ENCODE measurements around the gene UBTF.

The UBTF gene

GRCh38 chr17:44170499-44171201, 48.8 kb downstream of the UBTF start, which contains the start of gene ASB16:
Gene ASB16, plus strand, starts transcription at chr17:44170704. Its CDS starts 86 bp downstream, at chr17:44170790.
- Histone ChIP-seq H3K36me3 (ENCODE audit: control insufficient read depth in 2 of 2, insufficient read depth in 2 of 2, low read length in 2 of 2) (no peaks in the 10 kb centered on the region), H3K9me3 (ENCODE audit: control insufficient read depth in 2 of 2, low read length in 2 of 2) (no peaks in the 10 kb centered on the region), H3K9ac (ENCODE audit: low read depth in 1 of 2, low read length in 2 of 2) (no peak within 1 kb of the TSS), H3K4me1 (ENCODE audit: control insufficient read depth in 2 of 2, insufficient read depth in 2 of 2, low read length in 2 of 2) (peaks cover 0 to 4% of the 10 kb centered on the region in 2 donors), H3K27ac (ENCODE audit: low read depth in 2 of 2, low read length in 2 of 2) (no peak within 1 kb of the TSS), H3K27me3 (ENCODE audit: control insufficient read depth in 2 of 2, insufficient read depth in 2 of 2, low read length in 2 of 2) (no peaks in the 10 kb centered on the region), H3K4me3 (ENCODE audit: low read length in 2 of 2) (peak within 1 kb of the TSS in 1 of 2 donors; percentile 31)

DNA sequence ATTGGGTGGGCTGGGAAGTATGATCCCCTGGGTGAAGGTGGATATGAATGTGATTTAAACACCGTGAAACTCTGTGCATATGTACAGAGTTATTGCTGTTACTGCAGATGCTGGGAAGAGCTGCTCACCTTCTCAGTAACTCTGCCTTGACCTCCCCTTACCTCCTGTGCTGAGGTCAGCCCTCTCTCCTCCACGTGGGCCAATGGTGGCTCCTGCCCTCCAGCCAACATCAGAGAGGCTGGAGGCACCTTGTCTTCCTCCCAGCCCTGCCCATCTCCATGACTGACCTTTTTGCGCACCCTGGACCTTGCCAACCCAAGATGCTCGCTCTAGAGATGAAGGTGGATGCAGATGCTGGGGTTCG, 49.4 kb downstream of the UBTF start:
- Histone ChIP-seq H3K36me3 (ENCODE audit: control insufficient read depth in 2 of 2, insufficient read depth in 2 of 2, low read length in 2 of 2) (no peaks in the 10 kb centered on the region), H3K4me3 (ENCODE audit: low read length in 2 of 2) (no peak overlapping the region), H3K4me1 (ENCODE audit: control insufficient read depth in 2 of 2, insufficient read depth in 2 of 2, low read length in 2 of 2) (peaks cover 0 to 4% of the 10 kb centered on the region in 2 donors), H3K27me3 (ENCODE audit: control insufficient read depth in 2 of 2, insufficient read depth in 2 of 2, low read length in 2 of 2) (no peaks in the 10 kb centered on the region), H3K9me3 (ENCODE audit: control insufficient read depth in 2 of 2, low read length in 2 of 2) (no peaks in the 10 kb centered on the region), H3K27ac (ENCODE audit: low read depth in 2 of 2, low read length in 2 of 2) (no peak overlapping the region), H3K9ac (ENCODE audit: low read depth in 1 of 2, low read length in 2 of 2) (no peak overlapping the region)

DNA sequence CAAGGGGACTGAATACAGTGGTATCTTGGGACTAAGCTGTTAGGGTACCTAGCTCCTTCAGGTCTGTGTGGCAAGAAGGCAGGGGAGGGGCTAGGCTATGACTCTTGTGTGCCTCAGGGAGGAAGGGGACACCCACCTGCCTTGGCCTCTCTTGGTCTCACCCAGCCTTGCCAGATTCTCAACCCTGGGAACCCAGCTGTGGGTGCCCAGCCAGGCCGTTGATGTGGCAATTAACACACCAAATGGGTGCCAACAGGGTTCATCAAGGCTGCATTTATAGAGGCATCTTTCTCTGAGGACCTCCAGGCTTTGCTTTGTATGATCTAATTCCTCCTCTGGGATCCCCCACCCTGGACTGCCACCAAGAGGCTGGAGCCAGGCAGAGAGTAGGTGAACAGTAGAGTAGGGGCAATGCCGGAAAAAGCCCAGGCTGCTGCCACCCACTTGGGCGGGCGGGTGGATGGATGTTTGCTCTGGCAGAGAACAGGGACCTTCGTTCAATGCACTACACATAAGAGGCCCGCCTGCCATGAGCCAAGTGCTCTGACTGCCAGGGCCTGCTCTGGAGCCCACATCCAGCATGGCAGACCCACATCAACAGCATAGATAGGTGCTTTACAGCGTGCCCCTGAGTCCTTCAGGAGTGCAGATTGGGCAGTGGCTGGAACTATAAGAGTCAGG, 52.2 kb downstream of the UBTF start:
- H3K4me3 ChIP-seq (ENCODE audit: low read length in 2 of 2): no peak overlapping the region
- H3K9me3 ChIP-seq (ENCODE audit: control insufficient read depth in 2 of 2, low read length in 2 of 2): no peaks in the 10 kb centered on the region
- no peaks in the 10 kb centered on the region for H3K27me3 ChIP-seq (ENCODE audit: control insufficient read depth in 2 of 2, insufficient read depth in 2 of 2, low read length in 2 of 2)
- H3K4me1 ChIP-seq (ENCODE audit: control insufficient read depth in 2 of 2, insufficient read depth in 2 of 2, low read length in 2 of 2): peaks cover 0 to 4% of the 10 kb centered on the region in 2 donors
- H3K9ac ChIP-seq (ENCODE audit: low read depth in 1 of 2, low read length in 2 of 2): no peak overlapping the region
- no peak overlapping the region for H3K27ac ChIP-seq (ENCODE audit: low read depth in 2 of 2, low read length in 2 of 2)
- no peaks in the 10 kb centered on the region for H3K36me3 ChIP-seq (ENCODE audit: control insufficient read depth in 2 of 2, insufficient read depth in 2 of 2, low read length in 2 of 2)

GRCh38 chr17:44164476-44164875, 55.0 kb downstream of the UBTF start:
- Histone ChIP-seq H3K27me3 (ENCODE audit: control insufficient read depth in 2 of 2, insufficient read depth in 2 of 2, low read length in 2 of 2) (no peaks in the 10 kb centered on the region), H3K4me1 (ENCODE audit: control insufficient read depth in 2 of 2, insufficient read depth in 2 of 2, low read length in 2 of 2) (peaks cover 0 to 4% of the 10 kb centered on the region in 2 donors), H3K36me3 (ENCODE audit: control insufficient read depth in 2 of 2, insufficient read depth in 2 of 2, low read length in 2 of 2) (no peaks in the 10 kb centered on the region), H3K4me3 (ENCODE audit: low read length in 2 of 2) (no peak overlapping the region), H3K27ac (ENCODE audit: low read depth in 2 of 2, low read length in 2 of 2) (no peak overlapping the region), H3K9me3 (ENCODE audit: control insufficient read depth in 2 of 2, low read length in 2 of 2) (no peaks in the 10 kb centered on the region), H3K9ac (ENCODE audit: low read depth in 1 of 2, low read length in 2 of 2) (no peak overlapping the region)

GRCh38 chr17:44159519-44160210, 59.8 kb downstream of the UBTF start:
- H3K4me1 ChIP-seq (ENCODE audit: control insufficient read depth in 2 of 2, insufficient read depth in 2 of 2, low read length in 2 of 2): no peaks in the 10 kb centered on the region
- no peak overlapping the region for H3K4me3 ChIP-seq (ENCODE audit: low read length in 2 of 2)
- H3K27me3 ChIP-seq (ENCODE audit: control insufficient read depth in 2 of 2, insufficient read depth in 2 of 2, low read length in 2 of 2): no peaks in the 10 kb centered on the region
- H3K27ac ChIP-seq (ENCODE audit: low read depth in 2 of 2, low read length in 2 of 2): no peak overlapping the region
- H3K36me3 ChIP-seq (ENCODE audit: control insufficient read depth in 2 of 2, insufficient read depth in 2 of 2, low read length in 2 of 2): peaks cover 0 to 2% of the 10 kb centered on the region in 2 donors
- no peaks in the 10 kb centered on the region for H3K9me3 ChIP-seq (ENCODE audit: control insufficient read depth in 2 of 2, low read length in 2 of 2)
- no peak overlapping the region for H3K9ac ChIP-seq (ENCODE audit: low read depth in 1 of 2, low read length in 2 of 2)

DNA sequence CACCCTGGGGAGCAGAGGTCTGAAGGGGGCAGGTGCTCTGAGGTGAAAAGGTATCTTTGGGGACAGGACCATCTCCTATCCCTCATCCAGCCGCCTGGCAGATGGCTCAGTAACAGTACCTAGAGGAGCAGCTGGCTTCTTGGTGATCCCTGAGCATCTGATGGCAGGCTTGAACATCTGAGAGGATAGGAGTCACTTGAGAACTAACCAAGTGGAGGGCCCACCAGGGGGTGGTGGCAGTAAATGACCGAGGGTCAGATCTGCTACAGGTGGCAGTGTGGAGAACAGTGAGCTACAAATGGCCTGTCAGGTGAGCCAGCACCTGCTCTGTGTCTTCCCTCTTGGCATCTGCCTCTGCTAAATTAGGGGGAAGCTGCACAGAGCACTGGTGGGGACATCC, 64.0 kb downstream of the UBTF start:
- H3K9ac ChIP-seq (ENCODE audit: low read depth in 1 of 2, low read length in 2 of 2): no peak overlapping the region
- no peaks in the 10 kb centered on the region for H3K9me3 ChIP-seq (ENCODE audit: control insufficient read depth in 2 of 2, low read length in 2 of 2)
- no peaks in the 10 kb centered on the region for H3K4me1 ChIP-seq (ENCODE audit: control insufficient read depth in 2 of 2, insufficient read depth in 2 of 2, low read length in 2 of 2)
- H3K4me3 ChIP-seq (ENCODE audit: low read length in 2 of 2): no peak overlapping the region
- H3K27me3 ChIP-seq (ENCODE audit: control insufficient read depth in 2 of 2, insufficient read depth in 2 of 2, low read length in 2 of 2): no peaks in the 10 kb centered on the region
- H3K36me3 ChIP-seq (ENCODE audit: control insufficient read depth in 2 of 2, insufficient read depth in 2 of 2, low read length in 2 of 2): peaks cover 0 to 2% of the 10 kb centered on the region in 2 donors
- no peak overlapping the region for H3K27ac ChIP-seq (ENCODE audit: low read depth in 2 of 2, low read length in 2 of 2)
